ENCODE results near the gene SP8. TPM values are rescaled to one million over a fixed set of nuclear protein-coding genes. Genes with fewer than 3 reads are reported as not detected.

SP8 gene
- total and polyA plus RNA-seq, 4 donors: not detected

DNA sequence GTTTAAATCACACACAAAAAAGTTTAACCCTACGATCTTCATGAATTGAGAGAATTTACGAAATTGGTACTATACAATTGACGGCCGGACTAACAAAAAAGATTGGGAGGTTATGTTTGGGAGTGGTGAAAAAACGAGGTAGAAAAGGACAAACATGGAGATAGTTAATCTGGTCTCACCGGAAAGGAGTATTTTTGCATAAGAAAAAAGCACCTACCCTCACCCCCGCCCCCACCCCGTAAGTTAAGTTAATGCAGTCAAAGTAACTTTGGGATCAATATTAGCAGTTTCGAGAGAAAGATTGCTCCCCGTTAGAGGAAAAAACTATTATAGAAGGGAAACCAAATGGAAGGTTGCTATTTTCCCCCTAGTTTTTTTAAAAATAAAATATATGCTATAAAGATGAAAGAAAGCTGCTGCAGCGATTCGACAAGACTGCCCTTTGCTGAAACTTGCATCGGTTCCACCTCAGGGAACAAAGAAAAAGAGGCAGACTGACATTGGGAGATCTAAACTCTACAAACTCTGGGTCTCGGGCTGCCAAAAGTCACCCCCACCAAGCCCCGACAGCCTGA, 3.5 kb downstream of the SP8 start:
- peaks cover 12 to 35% (median 21%) of the 10 kb centered on the region in 4 donors for H3K4me1 ChIP-seq (ENCODE audit: control insufficient read depth in 4 of 4, insufficient read depth in 4 of 4, low read length in 3 of 4)
- peaks cover 2 to 33% (median 14%) of the 10 kb centered on the region in 4 donors for H3K27me3 ChIP-seq (ENCODE audit: control insufficient read depth in 4 of 4, insufficient read depth in 4 of 4, low read length in 3 of 4)
- no peak overlapping the region for H3K9ac ChIP-seq (ENCODE audit: low read depth in 1 of 2, low read length in 2 of 2)
- 21% methylated on average over 15 of the region's 15 CpGs for WGBS
- TF ChIP-seq GABPA (IDR thresholded peaks at IDR 0.05 in 1 of 2, conservative IDR thresholded peaks at IDR 0.05 in 1 of 2) (no peak), HNF4G (IDR thresholded peaks at IDR 0.05) (no peak), YY1 (IDR thresholded peaks at IDR 0.05) (no peak), JUND (IDR thresholded peaks at IDR 0.05) (no peak), NR2F2 (IDR thresholded peaks at IDR 0.05) (no peak), SP1 (IDR thresholded peaks at IDR 0.05) (no peak), FOXA1 (IDR thresholded peaks at IDR 0.05) (no peak), RXRA (IDR thresholded peaks at IDR 0.05) (no peak), HNF4A (conservative IDR thresholded peaks at IDR 0.05) (no peak), FOXA2 (IDR thresholded peaks at IDR 0.05) (no peak), TAF1 (conservative IDR thresholded peaks at IDR 0.05) (no peak), EGR1 (IDR thresholded peaks at IDR 0.05; ENCODE audit: low read depth in 2 of 2) (no peak), RAD21 (IDR thresholded peaks at IDR 0.05) (no peak)
- TF ChIP-seq, protein P1, sequence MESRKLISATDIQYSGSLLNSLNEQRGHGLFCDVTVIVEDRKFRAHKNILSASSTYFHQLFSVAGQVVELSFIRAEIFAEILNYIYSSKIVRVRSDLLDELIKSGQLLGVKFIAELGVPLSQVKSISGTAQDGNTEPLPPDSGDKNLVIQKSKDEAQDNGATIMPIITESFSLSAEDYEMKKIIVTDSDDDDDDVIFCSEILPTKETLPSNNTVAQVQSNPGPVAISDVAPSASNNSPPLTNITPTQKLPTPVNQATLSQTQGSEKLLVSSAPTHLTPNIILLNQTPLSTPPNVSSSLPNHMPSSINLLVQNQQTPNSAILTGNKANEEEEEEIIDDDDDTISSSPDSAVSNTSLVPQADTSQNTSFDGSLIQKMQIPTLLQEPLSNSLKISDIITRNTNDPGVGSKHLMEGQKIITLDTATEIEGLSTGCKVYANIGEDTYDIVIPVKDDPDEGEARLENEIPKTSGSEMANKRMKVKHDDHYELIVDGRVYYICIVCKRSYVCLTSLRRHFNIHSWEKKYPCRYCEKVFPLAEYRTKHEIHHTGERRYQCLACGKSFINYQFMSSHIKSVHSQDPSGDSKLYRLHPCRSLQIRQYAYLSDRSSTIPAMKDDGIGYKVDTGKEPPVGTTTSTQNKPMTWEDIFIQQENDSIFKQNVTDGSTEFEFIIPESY (IDR thresholded peaks at IDR 0.05): no peak
- TF ChIP-seq, protein P2, sequence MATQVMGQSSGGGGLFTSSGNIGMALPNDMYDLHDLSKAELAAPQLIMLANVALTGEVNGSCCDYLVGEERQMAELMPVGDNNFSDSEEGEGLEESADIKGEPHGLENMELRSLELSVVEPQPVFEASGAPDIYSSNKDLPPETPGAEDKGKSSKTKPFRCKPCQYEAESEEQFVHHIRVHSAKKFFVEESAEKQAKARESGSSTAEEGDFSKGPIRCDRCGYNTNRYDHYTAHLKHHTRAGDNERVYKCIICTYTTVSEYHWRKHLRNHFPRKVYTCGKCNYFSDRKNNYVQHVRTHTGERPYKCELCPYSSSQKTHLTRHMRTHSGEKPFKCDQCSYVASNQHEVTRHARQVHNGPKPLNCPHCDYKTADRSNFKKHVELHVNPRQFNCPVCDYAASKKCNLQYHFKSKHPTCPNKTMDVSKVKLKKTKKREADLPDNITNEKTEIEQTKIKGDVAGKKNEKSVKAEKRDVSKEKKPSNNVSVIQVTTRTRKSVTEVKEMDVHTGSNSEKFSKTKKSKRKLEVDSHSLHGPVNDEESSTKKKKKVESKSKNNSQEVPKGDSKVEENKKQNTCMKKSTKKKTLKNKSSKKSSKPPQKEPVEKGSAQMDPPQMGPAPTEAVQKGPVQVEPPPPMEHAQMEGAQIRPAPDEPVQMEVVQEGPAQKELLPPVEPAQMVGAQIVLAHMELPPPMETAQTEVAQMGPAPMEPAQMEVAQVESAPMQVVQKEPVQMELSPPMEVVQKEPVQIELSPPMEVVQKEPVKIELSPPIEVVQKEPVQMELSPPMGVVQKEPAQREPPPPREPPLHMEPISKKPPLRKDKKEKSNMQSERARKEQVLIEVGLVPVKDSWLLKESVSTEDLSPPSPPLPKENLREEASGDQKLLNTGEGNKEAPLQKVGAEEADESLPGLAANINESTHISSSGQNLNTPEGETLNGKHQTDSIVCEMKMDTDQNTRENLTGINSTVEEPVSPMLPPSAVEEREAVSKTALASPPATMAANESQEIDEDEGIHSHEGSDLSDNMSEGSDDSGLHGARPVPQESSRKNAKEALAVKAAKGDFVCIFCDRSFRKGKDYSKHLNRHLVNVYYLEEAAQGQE (IDR thresholded peaks at IDR 0.05): no peak
- TF ChIP-seq, protein P3, sequence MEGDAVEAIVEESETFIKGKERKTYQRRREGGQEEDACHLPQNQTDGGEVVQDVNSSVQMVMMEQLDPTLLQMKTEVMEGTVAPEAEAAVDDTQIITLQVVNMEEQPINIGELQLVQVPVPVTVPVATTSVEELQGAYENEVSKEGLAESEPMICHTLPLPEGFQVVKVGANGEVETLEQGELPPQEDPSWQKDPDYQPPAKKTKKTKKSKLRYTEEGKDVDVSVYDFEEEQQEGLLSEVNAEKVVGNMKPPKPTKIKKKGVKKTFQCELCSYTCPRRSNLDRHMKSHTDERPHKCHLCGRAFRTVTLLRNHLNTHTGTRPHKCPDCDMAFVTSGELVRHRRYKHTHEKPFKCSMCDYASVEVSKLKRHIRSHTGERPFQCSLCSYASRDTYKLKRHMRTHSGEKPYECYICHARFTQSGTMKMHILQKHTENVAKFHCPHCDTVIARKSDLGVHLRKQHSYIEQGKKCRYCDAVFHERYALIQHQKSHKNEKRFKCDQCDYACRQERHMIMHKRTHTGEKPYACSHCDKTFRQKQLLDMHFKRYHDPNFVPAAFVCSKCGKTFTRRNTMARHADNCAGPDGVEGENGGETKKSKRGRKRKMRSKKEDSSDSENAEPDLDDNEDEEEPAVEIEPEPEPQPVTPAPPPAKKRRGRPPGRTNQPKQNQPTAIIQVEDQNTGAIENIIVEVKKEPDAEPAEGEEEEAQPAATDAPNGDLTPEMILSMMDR (IDR thresholded peaks at IDR 0.05; ENCODE audit: low read depth, low read length, missing input control): no peak
- TF ChIP-seq, protein P4, sequence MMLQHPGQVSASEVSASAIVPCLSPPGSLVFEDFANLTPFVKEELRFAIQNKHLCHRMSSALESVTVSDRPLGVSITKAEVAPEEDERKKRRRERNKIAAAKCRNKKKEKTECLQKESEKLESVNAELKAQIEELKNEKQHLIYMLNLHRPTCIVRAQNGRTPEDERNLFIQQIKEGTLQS (IDR thresholded peaks at IDR 0.05): no peak
- TF ChIP-seq, protein P5, sequence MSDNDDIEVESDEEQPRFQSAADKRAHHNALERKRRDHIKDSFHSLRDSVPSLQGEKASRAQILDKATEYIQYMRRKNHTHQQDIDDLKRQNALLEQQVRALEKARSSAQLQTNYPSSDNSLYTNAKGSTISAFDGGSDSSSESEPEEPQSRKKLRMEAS (IDR thresholded peaks at IDR 0.05): no peak
- peak overlapping the region in 1 of 3 donors; percentile 34 for H3K4me3 ChIP-seq (ENCODE audit: low read depth in 1 of 3, low read length in 3 of 3)
- no peaks in the 10 kb centered on the region for H3K36me3 ChIP-seq (ENCODE audit: control insufficient read depth in 4 of 4, insufficient read depth in 3 of 4, low read depth in 1 of 4, low read length in 3 of 4)
- DNase-seq (ENCODE audit: low spot score): no peak
- H3K27ac ChIP-seq (ENCODE audit: low read depth in 1 of 2, low read length in 2 of 2): no peak overlapping the region
- H3K9me3 ChIP-seq (ENCODE audit: control insufficient read depth in 4 of 4, low read length in 3 of 4): peaks cover 0 to 18% (median 0%) of the 10 kb centered on the region in 4 donors
